GM23338 (cell line): Measurements from ENCODE around the gene TBC1D32.

Experiments
- CREB1 ChIP-seq: fragments of 250-450 bp; sonication (Bioruptor Pico); IDR thresholded peaks from 2 replicates; pipeline ENCODE4 v1.5.0; 2020; ENCODE audit warnings: low read depth, mild to moderate bottlenecking, moderate library complexity
- EZH2 ChIP-seq: fragments of 200-600 bp; sonication (generic); IDR thresholded peaks from one replicate; pipeline ENCODE4 v1.8.0; 2017; ENCODE audit warnings: antibody characterized with exemption, mild to moderate bottlenecking, low read depth; ENCODE audit not compliant: unreplicated experiment
- EZH2phosphoT487 ChIP-seq: fragments of 200-600 bp; sonication (generic); IDR thresholded peaks from one replicate; pipeline ENCODE4 v1.8.1; 2018; ENCODE audit warnings: antibody characterized with exemption; ENCODE audit not compliant: unreplicated experiment
- JUNB ChIP-seq: IDR thresholded peaks from one replicate; pipeline ENCODE4 v1.6.1; 2016; ENCODE audit warnings: antibody characterized with exemption; ENCODE audit not compliant: unreplicated experiment
- NANOG ChIP-seq: IDR thresholded peaks from 2 replicates; pipeline ENCODE4 v1.6.1; 2016; ENCODE audit warnings: antibody characterized with exemption, borderline replicate concordance
- POLR2AphosphoS5 ChIP-seq: IDR thresholded peaks from 2 replicates; pipeline ENCODE4 v1.6.1; 2016; ENCODE audit warnings: antibody characterized with exemption, low read depth
- TF ChIP-seq, protein P1 (sequence below), 2 experiments: fragments of 200-600 bp in 1 of 2; sonication (generic) in 1 of 2; conservative IDR thresholded peaks; 2 replicates each; pipeline versions ENCODE4 v1.5.1 to v1.6.1; 2016 to 2017; ENCODE audit warnings: antibody characterized with exemption in 2 of 2, low read depth in 2 of 2, mild to moderate bottlenecking in 2 of 2, moderate library complexity in 1 of 2
- TF ChIP-seq, protein P2 (sequence below): IDR thresholded peaks from 2 replicates; pipeline ENCODE4 v1.6.1; 2016; ENCODE audit warnings: antibody characterized with exemption
- TF ChIP-seq, protein P3 (sequence below): IDR thresholded peaks from one replicate; pipeline ENCODE4 v1.6.1; 2018; ENCODE audit warnings: antibody characterized with exemption; ENCODE audit not compliant: unreplicated experiment
- TF ChIP-seq, protein P4 (sequence below): fragments of 250-450 bp; sonication (Bioruptor Pico); IDR thresholded peaks from 2 replicates; pipeline ENCODE4 v1.5.0; 2020; ENCODE audit warnings: mild to moderate bottlenecking, moderate library complexity

DNA sequence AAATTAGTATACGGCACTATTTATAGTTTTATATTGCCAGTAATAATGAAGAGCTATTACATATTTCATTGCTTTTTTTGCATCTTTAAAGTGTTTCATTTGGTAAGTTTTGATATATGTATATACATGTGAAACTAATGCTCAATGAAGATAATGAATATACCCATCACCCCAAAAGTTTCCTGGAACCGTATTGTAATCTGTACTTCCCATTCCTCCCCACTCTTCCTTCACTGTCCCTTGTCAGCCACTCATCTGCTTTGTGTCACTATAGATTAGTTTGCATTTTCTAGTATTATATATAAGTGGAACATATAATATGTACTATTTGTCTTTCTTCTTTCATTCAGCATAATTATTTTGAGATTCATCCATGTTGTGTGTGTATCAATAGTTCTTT lies 10.3 kb upstream of the TBC1D32 start:
- TF ChIP-seq, protein P1, sequence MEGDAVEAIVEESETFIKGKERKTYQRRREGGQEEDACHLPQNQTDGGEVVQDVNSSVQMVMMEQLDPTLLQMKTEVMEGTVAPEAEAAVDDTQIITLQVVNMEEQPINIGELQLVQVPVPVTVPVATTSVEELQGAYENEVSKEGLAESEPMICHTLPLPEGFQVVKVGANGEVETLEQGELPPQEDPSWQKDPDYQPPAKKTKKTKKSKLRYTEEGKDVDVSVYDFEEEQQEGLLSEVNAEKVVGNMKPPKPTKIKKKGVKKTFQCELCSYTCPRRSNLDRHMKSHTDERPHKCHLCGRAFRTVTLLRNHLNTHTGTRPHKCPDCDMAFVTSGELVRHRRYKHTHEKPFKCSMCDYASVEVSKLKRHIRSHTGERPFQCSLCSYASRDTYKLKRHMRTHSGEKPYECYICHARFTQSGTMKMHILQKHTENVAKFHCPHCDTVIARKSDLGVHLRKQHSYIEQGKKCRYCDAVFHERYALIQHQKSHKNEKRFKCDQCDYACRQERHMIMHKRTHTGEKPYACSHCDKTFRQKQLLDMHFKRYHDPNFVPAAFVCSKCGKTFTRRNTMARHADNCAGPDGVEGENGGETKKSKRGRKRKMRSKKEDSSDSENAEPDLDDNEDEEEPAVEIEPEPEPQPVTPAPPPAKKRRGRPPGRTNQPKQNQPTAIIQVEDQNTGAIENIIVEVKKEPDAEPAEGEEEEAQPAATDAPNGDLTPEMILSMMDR (conservative IDR thresholded peaks at IDR 0.05; ENCODE audit: low read depth in 2 of 2) = no peak
- TF ChIP-seq POLR2AphosphoS5 = no peak
- TF ChIP-seq, protein P2, sequence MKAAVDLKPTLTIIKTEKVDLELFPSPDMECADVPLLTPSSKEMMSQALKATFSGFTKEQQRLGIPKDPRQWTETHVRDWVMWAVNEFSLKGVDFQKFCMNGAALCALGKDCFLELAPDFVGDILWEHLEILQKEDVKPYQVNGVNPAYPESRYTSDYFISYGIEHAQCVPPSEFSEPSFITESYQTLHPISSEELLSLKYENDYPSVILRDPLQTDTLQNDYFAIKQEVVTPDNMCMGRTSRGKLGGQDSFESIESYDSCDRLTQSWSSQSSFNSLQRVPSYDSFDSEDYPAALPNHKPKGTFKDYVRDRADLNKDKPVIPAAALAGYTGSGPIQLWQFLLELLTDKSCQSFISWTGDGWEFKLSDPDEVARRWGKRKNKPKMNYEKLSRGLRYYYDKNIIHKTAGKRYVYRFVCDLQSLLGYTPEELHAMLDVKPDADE = no peak
- no peak for TF ChIP-seq JUNB
- TF ChIP-seq, protein P3, sequence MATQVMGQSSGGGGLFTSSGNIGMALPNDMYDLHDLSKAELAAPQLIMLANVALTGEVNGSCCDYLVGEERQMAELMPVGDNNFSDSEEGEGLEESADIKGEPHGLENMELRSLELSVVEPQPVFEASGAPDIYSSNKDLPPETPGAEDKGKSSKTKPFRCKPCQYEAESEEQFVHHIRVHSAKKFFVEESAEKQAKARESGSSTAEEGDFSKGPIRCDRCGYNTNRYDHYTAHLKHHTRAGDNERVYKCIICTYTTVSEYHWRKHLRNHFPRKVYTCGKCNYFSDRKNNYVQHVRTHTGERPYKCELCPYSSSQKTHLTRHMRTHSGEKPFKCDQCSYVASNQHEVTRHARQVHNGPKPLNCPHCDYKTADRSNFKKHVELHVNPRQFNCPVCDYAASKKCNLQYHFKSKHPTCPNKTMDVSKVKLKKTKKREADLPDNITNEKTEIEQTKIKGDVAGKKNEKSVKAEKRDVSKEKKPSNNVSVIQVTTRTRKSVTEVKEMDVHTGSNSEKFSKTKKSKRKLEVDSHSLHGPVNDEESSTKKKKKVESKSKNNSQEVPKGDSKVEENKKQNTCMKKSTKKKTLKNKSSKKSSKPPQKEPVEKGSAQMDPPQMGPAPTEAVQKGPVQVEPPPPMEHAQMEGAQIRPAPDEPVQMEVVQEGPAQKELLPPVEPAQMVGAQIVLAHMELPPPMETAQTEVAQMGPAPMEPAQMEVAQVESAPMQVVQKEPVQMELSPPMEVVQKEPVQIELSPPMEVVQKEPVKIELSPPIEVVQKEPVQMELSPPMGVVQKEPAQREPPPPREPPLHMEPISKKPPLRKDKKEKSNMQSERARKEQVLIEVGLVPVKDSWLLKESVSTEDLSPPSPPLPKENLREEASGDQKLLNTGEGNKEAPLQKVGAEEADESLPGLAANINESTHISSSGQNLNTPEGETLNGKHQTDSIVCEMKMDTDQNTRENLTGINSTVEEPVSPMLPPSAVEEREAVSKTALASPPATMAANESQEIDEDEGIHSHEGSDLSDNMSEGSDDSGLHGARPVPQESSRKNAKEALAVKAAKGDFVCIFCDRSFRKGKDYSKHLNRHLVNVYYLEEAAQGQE = no peak
- no peak for TF ChIP-seq EZH2phosphoT487
- no peak for TF ChIP-seq CREB1 (CRISPR knock-in tag)
- no peak for TF ChIP-seq EZH2
- TF ChIP-seq, protein P4, sequence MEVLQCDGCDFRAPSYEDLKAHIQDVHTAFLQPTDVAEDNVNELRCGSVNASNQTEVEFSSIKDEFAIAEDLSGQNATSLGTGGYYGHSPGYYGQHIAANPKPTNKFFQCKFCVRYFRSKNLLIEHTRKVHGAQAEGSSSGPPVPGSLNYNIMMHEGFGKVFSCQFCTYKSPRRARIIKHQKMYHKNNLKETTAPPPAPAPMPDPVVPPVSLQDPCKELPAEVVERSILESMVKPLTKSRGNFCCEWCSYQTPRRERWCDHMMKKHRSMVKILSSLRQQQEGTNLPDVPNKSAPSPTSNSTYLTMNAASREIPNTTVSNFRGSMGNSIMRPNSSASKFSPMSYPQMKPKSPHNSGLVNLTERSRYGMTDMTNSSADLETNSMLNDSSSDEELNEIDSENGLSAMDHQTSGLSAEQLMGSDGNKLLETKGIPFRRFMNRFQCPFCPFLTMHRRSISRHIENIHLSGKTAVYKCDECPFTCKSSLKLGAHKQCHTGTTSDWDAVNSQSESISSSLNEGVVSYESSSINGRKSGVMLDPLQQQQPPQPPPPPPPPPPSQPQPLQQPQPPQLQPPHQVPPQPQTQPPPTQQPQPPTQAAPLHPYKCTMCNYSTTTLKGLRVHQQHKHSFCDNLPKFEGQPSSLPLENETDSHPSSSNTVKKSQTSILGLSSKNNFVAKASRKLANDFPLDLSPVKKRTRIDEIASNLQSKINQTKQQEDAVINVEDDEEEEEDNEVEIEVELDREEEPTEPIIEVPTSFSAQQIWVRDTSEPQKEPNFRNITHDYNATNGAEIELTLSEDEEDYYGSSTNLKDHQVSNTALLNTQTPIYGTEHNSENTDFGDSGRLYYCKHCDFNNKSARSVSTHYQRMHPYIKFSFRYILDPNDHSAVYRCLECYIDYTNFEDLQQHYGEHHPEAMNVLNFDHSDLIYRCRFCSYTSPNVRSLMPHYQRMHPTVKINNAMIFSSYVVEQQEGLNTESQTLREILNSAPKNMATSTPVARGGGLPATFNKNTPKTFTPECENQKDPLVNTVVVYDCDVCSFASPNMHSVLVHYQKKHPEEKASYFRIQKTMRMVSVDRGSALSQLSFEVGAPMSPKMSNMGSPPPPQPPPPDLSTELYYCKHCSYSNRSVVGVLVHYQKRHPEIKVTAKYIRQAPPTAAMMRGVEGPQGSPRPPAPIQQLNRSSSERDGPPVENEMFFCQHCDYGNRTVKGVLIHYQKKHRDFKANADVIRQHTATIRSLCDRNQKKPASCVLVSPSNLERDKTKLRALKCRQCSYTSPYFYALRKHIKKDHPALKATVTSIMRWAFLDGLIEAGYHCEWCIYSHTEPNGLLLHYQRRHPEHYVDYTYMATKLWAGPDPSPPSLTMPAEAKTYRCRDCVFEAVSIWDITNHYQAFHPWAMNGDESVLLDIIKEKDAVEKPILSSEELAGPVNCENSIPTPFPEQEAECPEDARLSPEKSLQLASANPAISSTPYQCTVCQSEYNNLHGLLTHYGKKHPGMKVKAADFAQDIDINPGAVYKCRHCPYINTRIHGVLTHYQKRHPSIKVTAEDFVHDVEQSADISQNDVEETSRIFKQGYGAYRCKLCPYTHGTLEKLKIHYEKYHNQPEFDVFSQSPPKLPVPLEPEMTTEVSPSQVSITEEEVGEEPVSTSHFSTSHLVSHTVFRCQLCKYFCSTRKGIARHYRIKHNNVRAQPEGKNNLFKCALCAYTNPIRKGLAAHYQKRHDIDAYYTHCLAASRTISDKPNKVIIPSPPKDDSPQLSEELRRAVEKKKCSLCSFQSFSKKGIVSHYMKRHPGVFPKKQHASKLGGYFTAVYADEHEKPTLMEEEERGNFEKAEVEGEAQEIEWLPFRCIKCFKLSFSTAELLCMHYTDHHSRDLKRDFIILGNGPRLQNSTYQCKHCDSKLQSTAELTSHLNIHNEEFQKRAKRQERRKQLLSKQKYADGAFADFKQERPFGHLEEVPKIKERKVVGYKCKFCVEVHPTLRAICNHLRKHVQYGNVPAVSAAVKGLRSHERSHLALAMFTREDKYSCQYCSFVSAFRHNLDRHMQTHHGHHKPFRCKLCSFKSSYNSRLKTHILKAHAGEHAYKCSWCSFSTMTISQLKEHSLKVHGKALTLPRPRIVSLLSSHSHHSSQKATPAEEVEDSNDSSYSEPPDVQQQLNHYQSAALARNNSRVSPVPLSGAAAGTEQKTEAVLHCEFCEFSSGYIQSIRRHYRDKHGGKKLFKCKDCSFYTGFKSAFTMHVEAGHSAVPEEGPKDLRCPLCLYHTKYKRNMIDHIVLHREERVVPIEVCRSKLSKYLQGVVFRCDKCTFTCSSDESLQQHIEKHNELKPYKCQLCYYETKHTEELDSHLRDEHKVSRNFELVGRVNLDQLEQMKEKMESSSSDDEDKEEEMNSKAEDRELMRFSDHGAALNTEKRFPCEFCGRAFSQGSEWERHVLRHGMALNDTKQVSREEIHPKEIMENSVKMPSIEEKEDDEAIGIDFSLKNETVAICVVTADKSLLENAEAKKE (CRISPR knock-in tag) = no peak
- TF ChIP-seq NANOG = no peak
